Amygdala (tissue), 56 donors: ENCODE data around the gene SPSB4.

Experiments
- DNase-seq, 56 donors: peaks; one replicate each; lab custom pipeline; 2025; lab: John Stamatoyannopoulos, UW

Gene SPSB4

GRCh38 chr3:141147657-141148056, 96.5 kb downstream of the SPSB4 start:
- no peak for DNase-seq

DNA sequence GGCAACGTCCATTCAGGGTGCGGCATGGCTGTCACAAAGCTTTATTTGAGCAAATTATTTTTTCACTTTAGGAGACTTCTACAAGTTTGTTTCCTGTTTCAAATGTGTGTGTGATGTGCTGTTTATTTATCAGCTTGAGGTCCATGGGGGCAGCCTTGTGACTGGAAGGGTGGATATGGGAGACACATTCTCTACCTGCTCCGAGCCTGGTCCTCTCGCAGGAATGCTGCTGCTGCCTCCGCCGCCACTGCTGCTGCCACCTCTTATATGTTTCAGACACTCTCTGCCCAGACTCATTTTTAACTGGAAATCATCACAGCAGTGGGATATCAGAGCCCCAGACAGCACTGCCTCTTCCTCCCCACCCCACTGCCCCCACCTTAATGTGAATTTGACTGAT, 97.0 kb downstream of the SPSB4 start:
- no peak for DNase-seq

DNA sequence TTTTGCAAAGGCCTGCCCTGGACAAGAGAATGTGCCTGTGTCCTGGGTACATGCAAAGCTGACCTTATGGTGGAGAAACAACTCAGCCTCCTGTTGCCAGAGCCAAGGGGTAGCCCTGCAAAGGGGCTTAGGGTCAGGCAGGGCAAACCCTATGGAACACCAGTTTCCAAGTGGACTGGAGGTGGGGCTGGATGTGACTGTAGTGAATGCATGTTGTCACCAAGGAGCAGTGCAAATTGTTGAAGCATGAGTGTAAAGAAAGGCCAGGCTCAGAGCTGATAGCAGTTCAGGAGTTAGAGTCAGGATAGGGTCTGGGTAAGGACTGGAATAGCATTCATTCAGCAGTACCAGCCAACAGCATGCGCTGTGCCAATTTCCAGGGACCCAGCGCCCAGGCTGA, 97.6 kb downstream of the SPSB4 start:
- DNase-seq: no peak

GRCh38 chr3:141150081-141150830, 99.1 kb downstream of the SPSB4 start:
- no peak for DNase-seq

- DNase-seq: no peak
Observed at GRCh38 chr3:141150931-141151330, 99.8 kb downstream of the SPSB4 start.

GRCh38 chr3:141151439-141151838, 100.3 kb downstream of the SPSB4 start:
- no peak for DNase-seq

DNA sequence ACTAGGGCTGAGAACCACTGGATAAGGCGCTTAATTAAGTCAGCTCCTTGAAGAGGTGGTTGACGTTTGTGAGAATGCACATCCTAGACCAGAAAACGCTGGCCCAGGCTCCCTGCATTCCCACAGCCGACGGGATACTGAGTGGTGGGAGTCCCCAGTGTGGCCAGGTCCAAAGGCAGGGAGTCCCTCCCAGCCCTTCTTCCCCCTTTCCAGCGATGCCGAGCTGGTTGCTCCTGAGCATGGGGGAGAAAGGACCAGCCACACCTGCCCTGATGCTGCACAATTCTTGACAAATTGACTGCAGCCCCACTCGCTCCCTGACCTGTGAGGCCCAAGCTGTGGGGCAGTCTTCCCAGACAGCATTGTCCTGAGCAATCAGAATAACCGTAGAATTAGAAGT, 101.0 kb downstream of the SPSB4 start:
- DNase-seq: no peak

DNA sequence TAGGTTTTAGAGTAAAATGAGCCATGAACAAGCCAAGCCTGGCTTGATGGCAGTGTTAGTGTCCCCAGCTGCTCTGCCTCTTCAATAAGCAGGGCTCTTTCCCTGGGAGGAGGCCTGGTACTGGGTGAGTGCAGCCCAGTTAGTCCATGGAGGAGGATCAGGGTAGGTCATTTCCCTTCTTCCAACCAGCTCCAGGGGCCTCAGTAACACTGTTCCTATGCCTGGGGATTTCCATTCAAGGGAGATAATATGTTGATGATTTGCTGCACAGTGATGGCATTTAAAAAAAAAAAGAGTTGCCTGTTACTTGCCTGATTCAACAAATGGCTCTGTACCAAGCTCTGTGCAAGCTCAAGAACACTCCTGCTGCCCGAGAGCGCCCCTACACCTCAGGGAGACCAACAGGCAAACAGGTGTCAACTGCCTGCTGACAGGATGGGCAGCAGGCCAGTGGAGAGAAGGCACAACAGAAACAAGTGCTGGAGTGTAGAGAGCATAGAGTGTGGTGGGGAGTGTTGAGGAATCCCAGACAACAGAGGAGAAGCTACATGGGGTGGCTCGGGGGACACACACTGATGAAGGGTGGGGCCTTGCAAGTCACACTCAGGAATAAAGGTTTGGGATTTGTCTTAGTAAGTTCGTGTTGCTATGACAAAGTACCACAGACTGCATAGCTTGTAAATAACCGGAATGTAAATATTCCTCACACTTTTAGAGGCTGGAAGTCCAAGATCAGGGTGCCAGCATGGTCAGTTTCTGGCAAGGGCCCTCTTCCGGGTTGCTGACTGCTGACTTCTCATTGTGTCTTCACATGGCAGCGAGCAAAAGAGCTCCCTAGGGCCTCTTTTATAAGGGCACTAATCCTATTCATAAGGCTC, 101.9 kb downstream of the SPSB4 start:
- no peak for DNase-seq

- no peak for DNase-seq
Observed at GRCh38 chr3:141153679-141153966, 102.5 kb downstream of the SPSB4 start.

DNA sequence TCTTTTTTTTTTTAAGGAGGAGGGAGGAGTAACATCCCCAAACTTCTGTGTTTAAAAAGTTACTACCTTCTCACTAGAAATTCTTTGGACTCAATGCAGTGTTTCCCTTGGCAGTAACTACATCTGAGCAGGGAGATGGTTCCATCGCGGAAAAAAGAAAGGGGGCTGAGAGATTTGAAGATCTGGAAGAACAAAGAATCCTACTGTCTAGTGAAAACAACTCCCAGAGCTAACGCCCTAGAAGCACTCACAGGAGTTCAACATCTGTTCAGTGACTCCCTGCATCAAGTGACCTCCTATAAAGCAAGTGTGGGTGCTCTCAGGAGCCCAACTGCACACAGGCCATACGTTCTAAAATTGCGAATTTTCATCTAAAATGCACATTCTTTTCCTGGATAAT, 113.7 kb downstream of the SPSB4 start:
- DNase-seq: no peak

- DNase-seq: no peak
Observed at GRCh38 chr3:141167681-141168080, 116.5 kb downstream of the SPSB4 start.

DNA sequence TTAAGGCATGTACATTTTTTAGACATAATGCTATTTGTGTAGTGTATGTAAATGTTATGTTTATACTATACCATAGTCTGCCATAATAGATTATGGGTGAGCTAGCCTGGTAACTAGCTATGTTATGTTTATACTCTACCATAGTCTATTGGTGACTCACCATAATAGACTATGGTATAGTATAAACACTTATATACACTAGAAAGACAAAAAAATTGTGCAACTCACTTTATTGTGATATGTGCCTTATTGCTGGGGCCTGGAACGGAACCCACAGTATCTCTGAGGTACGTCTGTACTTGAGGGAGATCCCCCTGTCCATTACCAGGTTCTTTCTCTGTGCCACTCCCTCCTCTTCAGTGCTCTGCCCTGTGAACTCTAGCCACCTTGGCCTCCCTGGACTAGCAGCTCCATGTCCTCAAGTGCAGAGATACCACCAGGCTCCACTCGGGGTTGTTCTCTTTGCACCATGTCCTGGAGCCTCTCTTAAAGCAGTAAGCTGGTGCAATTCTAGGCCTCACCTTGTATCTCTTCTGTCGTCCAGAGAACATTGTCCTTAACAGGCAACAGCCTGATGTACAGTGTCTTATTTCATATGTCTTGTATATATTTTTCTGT, 119.6 kb downstream of the SPSB4 start:
- no peak for DNase-seq

DNA sequence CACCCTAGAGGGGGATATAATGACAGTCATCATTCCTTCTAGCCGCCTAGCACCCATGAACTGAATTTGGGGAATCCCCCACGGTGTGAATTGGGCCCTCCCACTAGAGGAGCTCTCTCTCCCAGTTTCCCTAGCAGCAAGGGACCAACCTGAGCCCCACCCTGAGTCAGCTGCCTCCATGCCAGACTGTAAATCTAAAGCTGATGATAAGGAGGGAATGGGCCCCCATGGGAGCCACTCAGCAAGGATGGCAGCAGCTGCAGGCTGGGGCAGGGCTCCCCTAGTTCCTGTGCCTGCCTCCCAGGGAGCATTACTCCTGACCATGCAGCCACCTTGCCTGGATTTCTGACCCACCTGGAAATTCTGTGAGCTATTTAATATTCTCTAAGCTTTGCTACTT, 123.5 kb downstream of the SPSB4 start:
- no peak for DNase-seq

- no peak for DNase-seq
Observed at GRCh38 chr3:141176775-141177174, 125.6 kb downstream of the SPSB4 start.

DNA sequence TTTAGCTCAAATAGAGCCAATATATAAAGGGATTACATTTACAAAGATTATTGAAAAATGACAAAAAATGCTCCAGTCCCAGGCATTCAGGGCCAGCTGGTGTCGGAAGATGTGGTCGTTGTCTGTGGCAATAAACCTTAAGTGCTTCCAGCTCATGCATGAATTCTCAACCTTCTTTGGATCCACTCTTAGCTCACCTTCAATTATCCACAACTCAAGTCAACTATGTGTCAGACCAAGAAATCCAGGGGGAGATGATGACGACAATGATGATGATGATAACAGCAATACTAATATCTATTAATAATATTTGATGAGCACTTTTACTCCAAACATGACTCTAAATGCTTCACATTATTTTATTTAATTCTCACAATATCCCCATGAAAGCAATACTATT, 126.9 kb downstream of the SPSB4 start:
- no peak for DNase-seq

DNA sequence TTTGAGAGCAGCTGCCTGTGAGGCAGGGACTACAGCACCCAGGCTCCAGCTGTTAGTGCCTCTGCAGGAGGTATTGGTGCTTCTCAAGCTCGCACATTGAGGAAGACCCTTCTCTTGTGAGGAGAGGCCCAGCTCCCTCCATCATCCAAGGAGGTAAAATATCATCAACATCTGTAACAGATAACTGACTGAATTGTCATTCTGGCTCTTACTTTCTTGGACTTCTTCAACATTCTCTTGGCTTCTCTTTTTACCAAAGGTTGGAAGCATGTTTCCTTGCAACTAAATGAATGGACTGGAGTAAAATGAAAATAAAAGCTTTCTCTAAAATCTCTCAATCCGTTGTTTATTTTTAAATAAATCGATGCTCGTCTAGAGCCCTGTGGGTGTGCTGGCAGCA, 127.4 kb downstream of the SPSB4 start:
- no peak for DNase-seq

DNA sequence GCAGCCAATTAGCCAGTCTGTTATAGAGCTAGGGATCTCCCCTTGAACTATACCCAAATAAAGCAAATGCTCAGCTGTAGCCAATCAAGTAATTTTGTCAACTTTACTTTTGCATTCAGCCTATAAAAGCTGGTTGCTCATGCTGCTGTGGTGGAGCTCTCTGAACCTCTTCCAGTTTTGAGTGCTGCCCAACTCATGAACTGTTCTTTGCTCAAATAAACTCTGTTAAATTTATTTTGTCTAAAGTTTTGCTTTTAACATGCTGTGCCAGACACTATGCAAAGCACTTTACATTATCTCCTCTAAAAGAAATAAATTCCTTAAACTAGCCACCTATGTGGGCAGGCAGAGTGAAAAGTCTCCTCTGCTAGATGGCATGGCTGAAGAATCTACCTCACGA, 128.8 kb downstream of the SPSB4 start:
- no peak for DNase-seq

DNA sequence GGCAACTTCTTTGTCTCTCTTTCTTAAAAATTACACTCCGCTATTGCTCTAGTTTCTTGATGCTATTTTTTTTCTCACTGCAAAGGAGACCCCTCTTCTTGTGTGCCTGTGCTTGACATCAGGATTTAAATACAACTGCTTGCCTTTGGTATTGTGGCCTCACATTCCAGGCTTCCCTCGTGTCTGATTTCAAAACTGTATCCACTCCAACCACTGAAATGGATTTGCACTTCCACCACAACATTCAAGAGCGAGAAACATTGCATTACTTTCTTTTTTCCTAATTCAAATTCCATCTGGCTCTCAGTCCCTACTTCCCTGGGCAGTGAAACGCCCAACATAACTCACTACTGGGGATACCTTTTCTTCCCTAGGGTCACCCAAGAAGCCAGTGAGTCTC, 130.0 kb downstream of the SPSB4 start:
- no peak for DNase-seq

- DNase-seq: no peak
Observed at GRCh38 chr3:141181819-141182218, 130.7 kb downstream of the SPSB4 start.

GRCh38 chr3:141183606-141184005, 132.5 kb downstream of the SPSB4 start:
- DNase-seq: no peak

GRCh38 chr3:141184430-141184829, 133.3 kb downstream of the SPSB4 start:
- DNase-seq: no peak
